Activated CD8-positive, alpha-beta T cell treated with anti-CD3 and anti-CD28 coated beads, Interleukin-2, amount 10 ng/mL, durations not matched to agents 7 days and 5 days (primary cell): ENCODE data around the gene VAT1. TPM values are rescaled to one million over a fixed set of nuclear protein-coding genes. Genes with fewer than 3 reads are reported as not detected.
"Not testable (repeated sequence)": the region's sequence is repeated elsewhere in the genome, so short reads cannot be mapped to it uniquely, and the experiment has no call there.

Experiments
- ATAC-seq: fragments of 150-1000 bp; cut with Tn5 transposase; one replicate; pipeline ENCODE4 v1.10.0; 2021; ENCODE audit warnings: moderate library complexity
- CTCF ChIA-PET: fragments of 350-600 bp; sonication (Branson Sonifier 250); formaldehyde crosslinking; loops from one replicate; lab custom pipeline; 2021; ENCODE audit warnings: antibody characterized with exemption; lab: Charles Lee
- POLR2A ChIA-PET: fragments of 350-600 bp; sonication (Branson Sonifier 250); formaldehyde crosslinking; loops from one replicate; lab custom pipeline; 2021; ENCODE audit warnings: antibody characterized with exemption; lab: Charles Lee
- DNase-seq: peaks from one replicate; pipeline ENCODE4 v3.0.0-alpha.2; 2020
- H3K27ac Mint-ChIP-seq: one replicate; pipeline ENCODE4 v1.8.0; 2021; ENCODE audit warnings: mild to moderate bottlenecking, mixed read lengths
- H3K27me3 Mint-ChIP-seq: one replicate; pipeline ENCODE4 v1.8.0; 2021; ENCODE audit warnings: low read depth, mixed read lengths
- H3K36me3 Mint-ChIP-seq: one replicate; pipeline ENCODE4 v1.8.0; 2021; ENCODE audit warnings: low read depth, mixed read lengths
- H3K4me1 Mint-ChIP-seq: one replicate; pipeline ENCODE4 v1.8.0; 2021; ENCODE audit warnings: low read depth, mixed read lengths
- H3K4me3 Mint-ChIP-seq: one replicate; pipeline ENCODE4 v1.8.0; 2021; ENCODE audit warnings: mild to moderate bottlenecking, mixed read lengths
- H3K9me3 Mint-ChIP-seq: one replicate; pipeline ENCODE4 v1.8.0; 2022; ENCODE audit warnings: mixed read lengths; ENCODE audit not compliant: insufficient read depth
- total RNA-seq, 2 experiments: library from RNA; stranded (reverse); gene quantifications; one replicate each; pipeline ENCODE4 v1.2.3, GENCODE V29; 2021

VAT1 gene
- total RNA-seq, 2 experiments from 2014 or later, result 14.6 to 19.2 TPM

GRCh38 chr17:42980766-42981397 lies 41.3 kb downstream of the VAT1 start:
- no peaks in the 10 kb centered on the region for H3K27me3 Mint-ChIP-seq
- H3K27ac Mint-ChIP-seq, result peak overlapping the region; percentile 95
- peaks cover 45% of the 10 kb centered on the region for H3K4me1 Mint-ChIP-seq
- CTCF ChIA-PET, result interaction anchor here (0.7 to 1.0 kb wide), 2 partner anchors 17 to 159 kb away, joined by 3 to 6 read pairs; partner anchors contain the start of gene RPL27
- peak; percentile 80 for DNase-seq
- POLR2A ChIA-PET, result interaction anchor here (1.8 kb wide), 1 partner anchor 231 kb away, joined by 6 read pairs; the partner anchor contains the start of gene TMEM106A
- peaks cover 31% of the 10 kb centered on the region for H3K36me3 Mint-ChIP-seq
- no peaks in the 10 kb centered on the region for H3K9me3 Mint-ChIP-seq
- peak overlapping the region; percentile 96 for H3K4me3 Mint-ChIP-seq
- ATAC-seq, result peak; percentile 76

- peak; percentile 93 for DNase-seq
- Mint-ChIP-seq H3K36me3 (peaks cover 27% of the 10 kb centered on the region), H3K27me3 (no peaks in the 10 kb centered on the region), H3K4me1 (peaks cover 41% of the 10 kb centered on the region), H3K4me3 (peak within 1 kb of the TSS; percentile 96), H3K9me3 (no peaks in the 10 kb centered on the region), H3K27ac (peak within 1 kb of the TSS; percentile 95)
- POLR2A ChIA-PET, result interaction anchor here (1.8 to 2.5 kb wide), 2 partner anchors 18 to 231 kb away, joined by 6 to 18 read pairs; partner anchors contain the start of genes RPL27 and TMEM106A
- CTCF ChIA-PET, result interaction anchor here (0.6 to 1.0 kb wide), 2 partner anchors 18 to 1792 kb away, joined by 3 to 6 read pairs; partner anchors contain the start of gene RPL27
- ATAC-seq, result peak; percentile 78
These were observed 41.9 kb downstream of the VAT1 start, which contains the start of gene RUNDC1 for GRCh38 chr17:42980274-42980765. RUNDC1 (plus strand) TSS chr17:42980565; CDS start chr17:42980577, 12 bp downstream.

- H3K27ac Mint-ChIP-seq, result peak within 1 kb of the TSS; percentile 95
- H3K27me3 Mint-ChIP-seq, result no peaks in the 10 kb centered on the region
- DNase-seq (peak; percentile 55), ATAC-seq (peak; percentile 43)
- no peaks in the 10 kb centered on the region for H3K9me3 Mint-ChIP-seq
- peaks cover 40% of the 10 kb centered on the region for H3K4me1 Mint-ChIP-seq
- CTCF ChIA-PET, result interaction anchor here (0.6 to 2.2 kb wide), 2 partner anchors 19 to 1793 kb away, joined by 3 to 9 read pairs; partner anchors contain the start of gene RPL27
- H3K4me3 Mint-ChIP-seq, result peak within 1 kb of the TSS; percentile 96
- H3K36me3 Mint-ChIP-seq, result peaks cover 20% of the 10 kb centered on the region
- POLR2A ChIA-PET, result interaction anchor here (0.9 to 2.5 kb wide), 3 partner anchors 19 to 381 kb away, joined by 3 to 18 read pairs (median 6); partner anchors contain the start of genes RPL27 and TMEM106A
These were observed 42.5 kb downstream of the VAT1 start, which contains the start of gene PTGES3L for GRCh38 chr17:42979511-42980273. PTGES3L (minus strand) TSS chr17:42980080; CDS start chr17:42980053, 27 bp downstream.

GRCh38 chr17:42975701-42976100 lies 46.5 kb downstream of the VAT1 start:
- not testable (repeated sequence) for DNase-seq, H3K4me3 Mint-ChIP-seq, H3K36me3 Mint-ChIP-seq, H3K9me3 Mint-ChIP-seq, ATAC-seq, H3K27me3 Mint-ChIP-seq, H3K27ac Mint-ChIP-seq
- CTCF ChIA-PET, result interaction anchor here (0.6 to 1.3 kb wide), 3 partner anchors 10 to 22 kb away, joined by 3 read pairs; partner anchors contain the start of gene RPL27
- POLR2A ChIA-PET, result interaction anchor here (1.0 kb wide), 1 partner anchor 22 kb away, joined by 3 read pairs; the partner anchor contains the start of gene RPL27
- peaks cover 16% of the 10 kb centered on the region for H3K4me1 Mint-ChIP-seq

GRCh38 chr17:42975265-42975664 lies 46.9 kb downstream of the VAT1 start:
- Mint-ChIP-seq H3K36me3 (no peaks in the 10 kb centered on the region), H3K27me3 (no peaks in the 10 kb centered on the region), H3K9me3 (no peaks in the 10 kb centered on the region), H3K4me3 (no peak overlapping the region), H3K4me1 (peaks cover 16% of the 10 kb centered on the region), H3K27ac (no peak overlapping the region)
- ATAC-seq, result no peak
- no peak for DNase-seq
- ChIA-PET POLR2A (interaction anchor here (1.0 kb wide), 1 partner anchor 23 kb away, joined by 3 read pairs; the partner anchor contains the start of gene RPL27), CTCF (interaction anchor here (1.3 kb wide), 1 partner anchor 23 kb away, joined by 3 read pairs; the partner anchor contains the start of gene RPL27)

- H3K9me3 Mint-ChIP-seq, H3K27ac Mint-ChIP-seq, ATAC-seq, CTCF ChIA-PET, H3K4me3 Mint-ChIP-seq, H3K4me1 Mint-ChIP-seq, H3K36me3 Mint-ChIP-seq, POLR2A ChIA-PET, DNase-seq, H3K27me3 Mint-ChIP-seq: not testable (repeated sequence)
These were observed 48.9 kb downstream of the VAT1 start for GRCh38 chr17:42973323-42973722.

- H3K36me3 Mint-ChIP-seq, result no peaks in the 10 kb centered on the region
- no peaks in the 10 kb centered on the region for H3K9me3 Mint-ChIP-seq
- H3K4me1 Mint-ChIP-seq, result peaks cover 5% of the 10 kb centered on the region
- DNase-seq, result no peak
- no peaks in the 10 kb centered on the region for H3K27me3 Mint-ChIP-seq
- H3K27ac Mint-ChIP-seq, result no peak overlapping the region
- ChIA-PET POLR2A (no interaction called here), CTCF (no interaction called here)
- H3K4me3 Mint-ChIP-seq, result no peak overlapping the region
- no peak for ATAC-seq
These were observed 50.6 kb downstream of the VAT1 start for GRCh38 chr17:42971589-42971988.

GRCh38 chr17:42969001-42969581 lies 53.1 kb downstream of the VAT1 start:
- H3K4me3 Mint-ChIP-seq, result no peak overlapping the region
- DNase-seq, result no peak
- H3K9me3 Mint-ChIP-seq, result no peaks in the 10 kb centered on the region
- H3K27me3 Mint-ChIP-seq, result no peaks in the 10 kb centered on the region
- ATAC-seq, result no peak
- peaks cover 5% of the 10 kb centered on the region for H3K36me3 Mint-ChIP-seq
- peaks cover 6% of the 10 kb centered on the region for H3K4me1 Mint-ChIP-seq
- ChIA-PET CTCF (interaction anchor here (1.5 to 2.4 kb wide), 2 partner anchors 23 to 29 kb away, joined by 3 to 5 read pairs; partner anchors contain the start of gene RPL27), POLR2A (interaction anchor here (0.6 kb wide), 1 partner anchor 121 kb away, joined by 3 read pairs; no protein-coding TSS in a partner anchor)
- H3K27ac Mint-ChIP-seq, result no peak overlapping the region

GRCh38 chr17:42967925-42968324 lies 54.3 kb downstream of the VAT1 start:
- no peak overlapping the region for H3K4me3 Mint-ChIP-seq
- DNase-seq (no peak), ATAC-seq (no peak)
- H3K36me3 Mint-ChIP-seq, result peaks cover 8% of the 10 kb centered on the region
- peaks cover 12% of the 10 kb centered on the region for H3K4me1 Mint-ChIP-seq
- H3K27ac Mint-ChIP-seq, result no peak overlapping the region
- H3K9me3 Mint-ChIP-seq, result no peaks in the 10 kb centered on the region
- ChIA-PET CTCF (interaction anchor here (2.4 kb wide), 1 partner anchor 30 kb away, joined by 5 read pairs; the partner anchor contains the start of gene RPL27), POLR2A (no interaction called here)
- H3K27me3 Mint-ChIP-seq, result no peaks in the 10 kb centered on the region
